GM12878 (cell line): Measurements from ENCODE around the gene WARS2. TPM values are rescaled to one million over a fixed set of nuclear protein-coding genes. Genes with fewer than 3 reads are reported as not detected.
"Not testable (repeated sequence)": the region's sequence is repeated elsewhere in the genome, so short reads cannot be mapped to it uniquely, and the experiment has no call there.

Source experiments
- ATAC-seq: fragments of 200-7000 bp; cut with Tn5 transposase; 3 replicates; pipeline ENCODE4 v1.9.1; 2020; ENCODE audit warnings: mild to moderate bottlenecking, moderate library complexity
- BruUV-seq: library from RNA; stranded (reverse); fragments of 400-500 nt; replicated peaks from 2 replicates; lab custom pipeline; 2021; lab: Mats Ljungman, UMichigan
- CTCF ChIA-PET: fragments of 300-600 bp; sonication (Branson Sonifier 250); formaldehyde crosslinking; extraction: SDS; loops from one replicate; lab custom pipeline; 2021; ENCODE audit warnings: inconsistent platforms; lab: Yijun Ruan, JAX
- POLR2A ChIA-PET: fragments of 350-600 bp; formaldehyde crosslinking; extraction: SDS; loops from one replicate; lab custom pipeline; 2021; ENCODE audit warnings: inconsistent platforms; lab: Charles Lee
- RAD21 ChIA-PET: fragments of 300-600 bp; sonication (Branson Sonifier 250); formaldehyde crosslinking; loops from one replicate; lab custom pipeline; 2023; ENCODE audit warnings: antibody characterized with exemption; ENCODE audit not compliant: unreplicated experiment; lab: Charles Lee
- SMC1A ChIA-PET: fragments of 300-600 bp; sonication (Branson Sonifier 250); formaldehyde crosslinking; loops from one replicate; lab custom pipeline; 2023; ENCODE audit not compliant: unreplicated experiment, uncharacterized antibody; lab: Charles Lee
- DNase-seq: peaks from one replicate; pipeline ENCODE4 v3.0.0-alpha.2; 2011; ENCODE audit warnings: low read depth, low spot score
- FAIRE-seq: peaks from 3 replicates; lab custom pipeline; 2011; peaks lifted over from hg19 to GRCh38; lab: Jason Lieb, UNC
- H2AFZ ChIP-seq: 2 replicates; pipeline ENCODE4 v1.6.0; 2011; ENCODE audit warnings: low read depth, low read length, control low read depth; ENCODE audit not compliant: control insufficient read depth
- H3K27ac ChIP-seq: 2 replicates; pipeline ENCODE4 v1.5.1; 2011; ENCODE audit warnings: control low read depth; ENCODE audit not compliant: control insufficient read depth, insufficient read depth
- H3K27me3 ChIP-seq, 2 experiments: replicated peaks in 1 of 2; 2 replicates each; pipeline versions ENCODE4 v1.6.0 to v1.6.1; 2011; ENCODE audit warnings: low read length in 1 of 2; ENCODE audit not compliant: control insufficient read depth in 2 of 2, insufficient read depth in 2 of 2
- H3K36me3 ChIP-seq, 2 experiments: 2 replicates each; pipeline ENCODE4 v1.5.1; 2011; ENCODE audit warnings: low read length in 1 of 2; ENCODE audit not compliant: control insufficient read depth in 2 of 2, insufficient read depth in 2 of 2
- H3K4me1 ChIP-seq: 2 replicates; pipeline ENCODE4 v1.6.1; 2011; ENCODE audit warnings: mild to moderate bottlenecking, low read length, moderate library complexity, mixed read lengths; ENCODE audit not compliant: control insufficient read depth, insufficient read depth
- H3K4me2 ChIP-seq: 2 replicates; pipeline ENCODE4 v1.6.0; 2011; ENCODE audit warnings: control low read depth; ENCODE audit not compliant: control insufficient read depth, insufficient read depth
- H3K4me3 ChIP-seq: fragments of 200-600 bp; sonication (generic); 2 replicates; pipeline ENCODE4 v1.5.1; 2016
- H3K79me2 ChIP-seq: 2 replicates; pipeline ENCODE4 v1.6.0; 2011; ENCODE audit warnings: low read length; ENCODE audit not compliant: control insufficient read depth, insufficient read depth
- H3K9ac ChIP-seq: 2 replicates; pipeline ENCODE4 v1.8.0; 2011; ENCODE audit warnings: low read length, control low read depth, mixed read lengths; ENCODE audit not compliant: control insufficient read depth, insufficient read depth
- H3K9me3 ChIP-seq: replicated peaks from 3 replicates; pipeline ENCODE4 v1.5.1; 2011; ENCODE audit warnings: mild to moderate bottlenecking, low read length; ENCODE audit not compliant: control insufficient read depth, insufficient read depth
- H4K20me1 ChIP-seq: 2 replicates; pipeline ENCODE4 v1.6.0; 2011; ENCODE audit not compliant: control insufficient read depth, insufficient read depth
- CHD4 ChIP-seq: fragments of 200-600 bp; sonication (generic); IDR thresholded peaks from 2 replicates; pipeline ENCODE4 v1.6.1; 2016; ENCODE audit warnings: mild to moderate bottlenecking
- EP300 ChIP-seq, 2 experiments: fragments of 150-350 bp in 1 of 2; IDR thresholded peaks; 2 replicates each; pipeline ENCODE4 v1.6.1; 2011 to 2012; ENCODE audit warnings: low read depth in 2 of 2, low read length in 2 of 2, borderline replicate concordance in 1 of 2, improper control_type of control experiment in 1 of 2, inconsistent platforms in 1 of 2; ENCODE audit not compliant: control insufficient read depth in 1 of 2
- FOXM1 ChIP-seq: IDR thresholded peaks from 2 replicates; pipeline ENCODE4 v1.6.1; 2012; ENCODE audit warnings: low read depth, mild to moderate bottlenecking, inconsistent platforms, low read length, moderate library complexity
- IKZF1 ChIP-seq: fragments of 450-650 bp; conservative IDR thresholded peaks from 2 replicates; pipeline ENCODE4 v1.6.1; 2017; ENCODE audit warnings: antibody characterized with exemption, mild to moderate bottlenecking
- MTA3 ChIP-seq: IDR thresholded peaks from 2 replicates; pipeline ENCODE4 v1.6.1; 2012; ENCODE audit warnings: low read length, inconsistent platforms, borderline replicate concordance
- NR2F1 ChIP-seq: fragments of 450-650 bp; conservative IDR thresholded peaks from 2 replicates; pipeline ENCODE4 v1.6.1; 2017; ENCODE audit warnings: mild to moderate bottlenecking
- RAD51 ChIP-seq: fragments of 450-650 bp; IDR thresholded peaks from 2 replicates; pipeline ENCODE4 v1.6.1; 2016; ENCODE audit warnings: moderate library complexity, mild to moderate bottlenecking, inconsistent platforms
- SMARCA5 ChIP-seq: fragments of 450-650 bp; IDR thresholded peaks from 2 replicates; pipeline ENCODE4 v1.6.1; 2017; ENCODE audit warnings: mild to moderate bottlenecking
- SPI1 ChIP-seq: IDR thresholded peaks from 2 replicates; pipeline ENCODE4 v1.6.1; 2011; ENCODE audit warnings: low read depth, mild to moderate bottlenecking, low read length, moderate library complexity, borderline replicate concordance; ENCODE audit not compliant: insufficient read depth
- YBX1 ChIP-seq: fragments of 450-650 bp; IDR thresholded peaks from 2 replicates; pipeline ENCODE4 v1.6.1; 2016; ENCODE audit warnings: antibody characterized with exemption
- ZNF207 ChIP-seq: fragments of 450-650 bp; IDR thresholded peaks from 2 replicates; pipeline ENCODE4 v1.6.1; 2014; ENCODE audit warnings: antibody characterized with exemption, mild to moderate bottlenecking, borderline replicate concordance
- ZNF274 ChIP-seq: IDR thresholded peaks from one replicate; pipeline ENCODE4 v1.8.0; 2011; ENCODE audit not compliant: insufficient read length, insufficient read depth
- ZNF687 ChIP-seq: fragments of 450-650 bp; IDR thresholded peaks from 2 replicates; pipeline ENCODE4 v1.6.1; 2017; ENCODE audit warnings: mild to moderate bottlenecking, moderate library complexity
- WGBS: methylation state at CpG from one replicate; pipeline ENCODE4 v1.1.6; 2016; ENCODE audit warnings: low lambda C conversion rate; ENCODE audit not compliant: insufficient replicate concordance, insufficient coverage; ENCODE audit errors: missing lambda C conversion rate; 5-methylcytosine and 5-hydroxymethylcytosine counted together
- in situ Hi-C: fragments of 300-500 bp; cut with MboI; formaldehyde crosslinking; loops from 9 replicates; pipeline ENCODE4 v1.14.3; 2018; ENCODE audit warnings: mixed read lengths
- intact Hi-C: fragments of 100-400 bp; cut with micrococcal nuclease; formaldehyde crosslinking; loops from one replicate; pipeline ENCODE4 v1.14.2; 2022; ENCODE audit not compliant: unreplicated experiment
- polyA plus RNA-seq, 11 experiments: library from polyadenylated mRNA; depleted of rRNA in 4 of 11; unstranded in 6 of 11; stranded (reverse) in 5 of 11; fragments of >200 nt; fragmentation: Nextera tagmentation in 4 of 11; fragmentation: Illumina TruSeq in 1 of 11; extraction: Ambion mirVana in 4 of 11; extraction: Trizol in 1 of 11; gene quantifications; 1 replicate in 1 of 11; 2 replicates in 10 of 11; pipeline versions ENCODE4 v1.2.1 to v1.2.3, GENCODE V29; 2011 to 2016; ENCODE audit warnings: inconsistent platforms in 2 of 11, missing spikeins in 2 of 11, low read depth in 1 of 11
- total RNA-seq, 4 experiments: library from RNA; depleted of rRNA in 3 of 4; stranded (reverse); fragments of >200 nt in 3 of 4; fragmentation: Illumina TruSeq in 1 of 4; extraction: Trizol in 1 of 4; gene quantifications; 2 replicates each; pipeline versions ENCODE4 v1.2.1 to v1.2.3, GENCODE V29; 2013 to 2021
- TF ChIP-seq, protein P1 (sequence below): IDR thresholded peaks from 2 replicates; pipeline ENCODE4 v1.6.1; 2011; ENCODE audit warnings: borderline replicate concordance, low read depth, mild to moderate bottlenecking, moderate library complexity, low read length; ENCODE audit not compliant: insufficient read depth, poor library complexity, severe bottlenecking

WARS2 gene
- total and polyA plus RNA-seq, 10 of the 15 experiments (the other 5 are each of a cell fraction or from before 2014, with no cell fraction given), result 5.5 to 22.2 (median 14.4) TPM

GRCh38 chr1:119155069-119155468 is 14.6 kb upstream of the WARS2 start:
- H3K27ac ChIP-seq, CTCF ChIA-PET, H3K4me2 ChIP-seq, ATAC-seq, RAD21 ChIA-PET, H2AFZ ChIP-seq, H4K20me1 ChIP-seq, SMC1A ChIA-PET, H3K4me1 ChIP-seq, H3K27me3 ChIP-seq, H3K79me2 ChIP-seq, DNase-seq, H3K36me3 ChIP-seq, BruUV-seq, POLR2A ChIA-PET, intact Hi-C loops, in situ Hi-C loops, H3K4me3 ChIP-seq, H3K9ac ChIP-seq, FAIRE-seq, H3K9me3 ChIP-seq: not testable (repeated sequence)
- 80% methylated on average over 4 of the region's 4 CpGs for WGBS

GRCh38 chr1:119150150-119150549 is 9.7 kb upstream of the WARS2 start:
- in situ Hi-C loops (no loop called here), intact Hi-C loops (no loop called here)
- H4K20me1 ChIP-seq, result no peaks in the 10 kb centered on the region
- H3K36me3 ChIP-seq, result no peaks in the 10 kb centered on the region
- ATAC-seq (no peak), DNase-seq (no peak), FAIRE-seq (no peak)
- no peak overlapping the region for H3K4me3 ChIP-seq
- H2AFZ ChIP-seq, result no peak overlapping the region
- ChIA-PET POLR2A (no interaction called here), SMC1A (no interaction called here), CTCF (interaction anchor here (1.4 kb wide), 1 partner anchor 11 kb away, joined by 6 read pairs; no protein-coding TSS in a partner anchor), RAD21 (no interaction called here)
- H3K9me3 ChIP-seq, result no peaks in the 10 kb centered on the region
- no TSS peak for BruUV-seq
- no peaks in the 10 kb centered on the region for H3K27me3 ChIP-seq
- no peak overlapping the region for H3K27ac ChIP-seq
- no peaks in the 10 kb centered on the region for H3K4me1 ChIP-seq
- H3K9ac ChIP-seq, result no peak overlapping the region
- 95% methylated on average over 1 of the region's 1 CpG for WGBS
- no peak overlapping the region for H3K4me2 ChIP-seq
- no peaks in the 10 kb centered on the region for H3K79me2 ChIP-seq
- TF ChIP-seq MTA3 (no peak), ZNF274 (no peak), YBX1 (no peak), SPI1 (no peak), IKZF1 (no peak), RAD51 (no peak), EP300 (IDR thresholded peaks at IDR 0.05; ENCODE audit: borderline replicate concordance in 1 of 2, control insufficient read depth in 1 of 2, low read depth in 2 of 2, low read length in 2 of 2) (no peak), ZNF207 (no peak), NR2F1 (no peak), ZNF687 (no peak), FOXM1 (no peak), CHD4 (no peak), SMARCA5 (no peak)
- TF ChIP-seq, protein P1, sequence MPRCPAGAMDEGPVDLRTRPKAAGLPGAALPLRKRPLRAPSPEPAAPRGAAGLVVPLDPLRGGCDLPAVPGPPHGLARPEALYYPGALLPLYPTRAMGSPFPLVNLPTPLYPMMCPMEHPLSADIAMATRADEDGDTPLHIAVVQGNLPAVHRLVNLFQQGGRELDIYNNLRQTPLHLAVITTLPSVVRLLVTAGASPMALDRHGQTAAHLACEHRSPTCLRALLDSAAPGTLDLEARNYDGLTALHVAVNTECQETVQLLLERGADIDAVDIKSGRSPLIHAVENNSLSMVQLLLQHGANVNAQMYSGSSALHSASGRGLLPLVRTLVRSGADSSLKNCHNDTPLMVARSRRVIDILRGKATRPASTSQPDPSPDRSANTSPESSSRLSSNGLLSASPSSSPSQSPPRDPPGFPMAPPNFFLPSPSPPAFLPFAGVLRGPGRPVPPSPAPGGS, result no peak
